B cell (primary cell): Measurements from ENCODE around the gene MED16.

Experiments
- EZH2 ChIP-seq: IDR thresholded peaks from 2 replicates; pipeline ENCODE4 v1.6.1; 2012; ENCODE audit warnings: borderline replicate concordance, low read depth, mild to moderate bottlenecking, moderate library complexity, low read length; ENCODE audit not compliant: insufficient read depth, poor library complexity, severe bottlenecking
- TF ChIP-seq, protein P1 (sequence below): fragments of 200-600 bp; IDR thresholded peaks from one replicate; pipeline ENCODE4 v1.8.0; 2022; ENCODE audit warnings: antibody characterized with exemption, mild to moderate bottlenecking

DNA sequence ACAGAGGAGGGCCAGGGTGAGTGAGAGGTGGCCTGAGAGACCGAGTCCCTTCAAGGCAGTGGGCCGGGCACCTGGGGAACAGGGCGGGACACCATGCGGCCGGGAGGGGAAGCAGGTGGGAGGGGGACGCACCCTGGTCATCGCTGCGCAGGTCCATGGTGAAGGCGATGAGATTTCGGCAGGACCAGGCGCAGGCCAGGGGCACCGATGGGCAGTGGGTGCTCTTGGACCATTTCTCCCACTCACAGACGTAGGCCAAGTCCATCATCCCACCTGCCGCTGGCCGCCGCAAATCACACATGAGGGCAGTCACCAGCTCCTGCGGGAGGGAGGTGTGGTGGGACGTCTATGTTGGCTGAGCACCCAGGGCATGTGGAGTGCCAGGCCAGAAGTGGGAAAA lies 2.2 kb downstream of the MED16 start:
- TF ChIP-seq, protein P1, sequence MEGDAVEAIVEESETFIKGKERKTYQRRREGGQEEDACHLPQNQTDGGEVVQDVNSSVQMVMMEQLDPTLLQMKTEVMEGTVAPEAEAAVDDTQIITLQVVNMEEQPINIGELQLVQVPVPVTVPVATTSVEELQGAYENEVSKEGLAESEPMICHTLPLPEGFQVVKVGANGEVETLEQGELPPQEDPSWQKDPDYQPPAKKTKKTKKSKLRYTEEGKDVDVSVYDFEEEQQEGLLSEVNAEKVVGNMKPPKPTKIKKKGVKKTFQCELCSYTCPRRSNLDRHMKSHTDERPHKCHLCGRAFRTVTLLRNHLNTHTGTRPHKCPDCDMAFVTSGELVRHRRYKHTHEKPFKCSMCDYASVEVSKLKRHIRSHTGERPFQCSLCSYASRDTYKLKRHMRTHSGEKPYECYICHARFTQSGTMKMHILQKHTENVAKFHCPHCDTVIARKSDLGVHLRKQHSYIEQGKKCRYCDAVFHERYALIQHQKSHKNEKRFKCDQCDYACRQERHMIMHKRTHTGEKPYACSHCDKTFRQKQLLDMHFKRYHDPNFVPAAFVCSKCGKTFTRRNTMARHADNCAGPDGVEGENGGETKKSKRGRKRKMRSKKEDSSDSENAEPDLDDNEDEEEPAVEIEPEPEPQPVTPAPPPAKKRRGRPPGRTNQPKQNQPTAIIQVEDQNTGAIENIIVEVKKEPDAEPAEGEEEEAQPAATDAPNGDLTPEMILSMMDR, result no peak
- TF ChIP-seq EZH2, result no peak
